Stimulated activated CD4-positive, alpha-beta T cell treated with anti-CD3 and anti-CD28 coated beads, Interleukin-4, amount 100 ng/mL, for 1 hour (primary cell): Measurements from ENCODE around the gene LDLRAD3.
"Not testable (repeated sequence)": the region's sequence is repeated elsewhere in the genome, so short reads cannot be mapped to it uniquely, and the experiment has no call there.

Experiments used
- DNase-seq: peaks from one replicate; pipeline ENCODE4 v3.0.0-alpha.2; 2020

LDLRAD3 gene

GRCh38 chr11:36026315-36026968 is 82.6 kb downstream of the LDLRAD3 start:
- DNase-seq: no peak

GRCh38 chr11:36027731-36028130 is 83.9 kb downstream of the LDLRAD3 start:
- no peak for DNase-seq

- no peak for DNase-seq
Measured at GRCh38 chr11:36029616-36030015, 85.8 kb downstream of the LDLRAD3 start.

- no peak for DNase-seq
Measured at GRCh38 chr11:36030731-36031281, 86.9 kb downstream of the LDLRAD3 start.

- no peak for DNase-seq
Measured at GRCh38 chr11:36033082-36033751, 89.4 kb downstream of the LDLRAD3 start.

- no peak for DNase-seq
Measured at GRCh38 chr11:36033936-36034335, 90.1 kb downstream of the LDLRAD3 start.

GRCh38 chr11:36034551-36035331 is 90.9 kb downstream of the LDLRAD3 start:
- DNase-seq: no peak

GRCh38 chr11:36035454-36035853 is 91.6 kb downstream of the LDLRAD3 start:
- DNase-seq: no peak

GRCh38 chr11:36035999-36036398 is 92.1 kb downstream of the LDLRAD3 start:
- DNase-seq: no peak

- DNase-seq: no peak
Measured at GRCh38 chr11:36037031-36037430, 93.2 kb downstream of the LDLRAD3 start.

- DNase-seq: no peak
Measured at GRCh38 chr11:36038541-36038940, 94.7 kb downstream of the LDLRAD3 start.

- DNase-seq: no peak
Measured at GRCh38 chr11:36039471-36039870, 95.6 kb downstream of the LDLRAD3 start.

- DNase-seq: no peak
Measured at GRCh38 chr11:36041988-36042611, 98.2 kb downstream of the LDLRAD3 start.

- DNase-seq: no peak
Measured at GRCh38 chr11:36044636-36045035, 100.8 kb downstream of the LDLRAD3 start.

- DNase-seq: not testable (repeated sequence)
Measured at GRCh38 chr11:36045945-36046344, 102.1 kb downstream of the LDLRAD3 start.

- DNase-seq: no peak
Measured at GRCh38 chr11:36046932-36047331, 103.1 kb downstream of the LDLRAD3 start.

GRCh38 chr11:36047344-36047743 is 103.5 kb downstream of the LDLRAD3 start:
- no peak for DNase-seq

- no peak for DNase-seq
Measured at GRCh38 chr11:36048496-36049247, 104.8 kb downstream of the LDLRAD3 start.

GRCh38 chr11:36051235-36052144 is 107.6 kb downstream of the LDLRAD3 start:
- no peak for DNase-seq

- no peak for DNase-seq
Measured at GRCh38 chr11:36053281-36053680, 109.4 kb downstream of the LDLRAD3 start.

- DNase-seq: no peak
Measured at GRCh38 chr11:36053862-36054261, 110.0 kb downstream of the LDLRAD3 start.
